HG03521 (cell line): Measurements from ENCODE around the gene CBX6.

Experiments used
- ATAC-seq: cut with Tn5 transposase; IDR thresholded peaks from one replicate; pipeline ENCODE4 v1.9.1; 2021; ENCODE audit warnings: mild to moderate bottlenecking, moderate library complexity; ENCODE audit not compliant: unreplicated experiment

Gene CBX6

GRCh38 chr22:38873469-38874411, 1.7 kb upstream of the CBX6 start:
- ATAC-seq = no peak

- ATAC-seq = no peak
These were observed 824 bp upstream of the CBX6 start for GRCh38 chr22:38872831-38873248.

GRCh38 chr22:38871360-38872171, 450 bp downstream of the CBX6 start:
- ATAC-seq = no peak

DNA sequence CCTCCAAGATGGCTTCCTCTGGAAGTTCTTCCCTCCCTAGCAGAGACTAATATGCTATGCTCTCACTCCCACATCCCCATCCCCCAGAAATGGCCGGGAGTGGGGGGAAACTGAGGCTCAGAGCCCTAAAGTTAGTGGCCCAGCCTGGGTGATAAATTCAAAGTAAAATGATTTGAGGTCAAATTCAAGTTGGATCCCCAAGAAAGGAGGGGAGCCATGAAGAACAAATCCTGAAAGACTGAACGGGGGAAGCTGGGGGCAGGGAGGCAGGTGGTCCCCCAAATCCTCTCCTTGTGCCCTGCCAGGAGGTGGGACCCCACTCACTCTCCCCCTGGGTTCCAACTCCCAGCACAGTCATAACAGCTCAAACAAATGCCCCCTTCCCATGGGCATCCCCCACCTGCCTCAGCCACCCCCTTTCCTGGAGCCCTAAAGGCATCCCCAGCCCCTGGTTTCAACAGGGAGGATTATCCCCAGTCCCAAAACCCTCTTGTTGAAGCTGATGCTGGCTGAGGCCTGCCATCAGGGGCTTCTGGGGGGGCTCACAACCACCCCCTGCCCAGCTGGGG, 1.1 kb downstream of the CBX6 start:
- no peak for ATAC-seq

DNA sequence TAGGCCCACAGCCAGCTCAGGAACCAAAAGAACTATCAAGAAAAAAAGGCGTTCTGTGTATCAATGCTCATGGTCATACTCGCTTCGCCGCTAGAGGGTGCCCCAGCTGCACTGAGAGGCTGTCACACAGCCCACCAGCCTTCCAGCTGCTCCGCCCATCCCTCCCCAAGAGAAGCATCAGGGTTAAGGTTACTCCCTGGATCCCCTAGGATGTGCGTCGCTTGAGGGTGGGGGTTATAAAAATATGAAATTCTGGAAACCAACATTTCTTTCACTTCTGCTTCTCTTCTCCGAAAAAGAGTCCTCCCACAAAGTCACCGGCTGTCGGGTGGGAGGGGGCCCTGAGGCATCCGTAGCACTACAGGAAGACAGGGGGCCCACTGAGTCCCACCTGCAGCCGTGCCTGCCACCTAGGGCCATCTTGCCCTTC, 1.7 kb downstream of the CBX6 start:
- no peak for ATAC-seq

DNA sequence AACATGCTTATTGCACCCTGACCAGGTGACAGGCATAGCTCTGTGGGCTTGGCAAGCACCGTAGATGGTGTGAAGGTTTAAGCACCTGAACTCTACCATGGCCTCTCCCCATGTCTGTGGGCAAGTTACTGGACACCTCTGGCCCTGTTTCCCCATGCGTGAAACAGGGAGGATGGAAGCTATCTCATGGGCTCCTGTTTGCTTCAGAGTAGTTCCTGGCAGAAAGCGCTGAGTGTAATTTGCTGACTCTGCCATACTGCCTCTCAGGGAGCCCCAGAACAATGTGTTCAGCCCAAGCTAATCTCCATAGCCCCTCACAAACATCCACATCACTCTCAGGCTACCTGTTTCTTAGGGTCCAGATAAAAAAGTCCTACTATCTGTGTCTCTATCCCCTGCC, 2.4 kb downstream of the CBX6 start:
- no peak for ATAC-seq

- no peak for ATAC-seq
These were observed 3.1 kb downstream of the CBX6 start for GRCh38 chr22:38868886-38869381.

- ATAC-seq = no peak
These were observed 3.7 kb downstream of the CBX6 start for GRCh38 chr22:38868286-38868721.

DNA sequence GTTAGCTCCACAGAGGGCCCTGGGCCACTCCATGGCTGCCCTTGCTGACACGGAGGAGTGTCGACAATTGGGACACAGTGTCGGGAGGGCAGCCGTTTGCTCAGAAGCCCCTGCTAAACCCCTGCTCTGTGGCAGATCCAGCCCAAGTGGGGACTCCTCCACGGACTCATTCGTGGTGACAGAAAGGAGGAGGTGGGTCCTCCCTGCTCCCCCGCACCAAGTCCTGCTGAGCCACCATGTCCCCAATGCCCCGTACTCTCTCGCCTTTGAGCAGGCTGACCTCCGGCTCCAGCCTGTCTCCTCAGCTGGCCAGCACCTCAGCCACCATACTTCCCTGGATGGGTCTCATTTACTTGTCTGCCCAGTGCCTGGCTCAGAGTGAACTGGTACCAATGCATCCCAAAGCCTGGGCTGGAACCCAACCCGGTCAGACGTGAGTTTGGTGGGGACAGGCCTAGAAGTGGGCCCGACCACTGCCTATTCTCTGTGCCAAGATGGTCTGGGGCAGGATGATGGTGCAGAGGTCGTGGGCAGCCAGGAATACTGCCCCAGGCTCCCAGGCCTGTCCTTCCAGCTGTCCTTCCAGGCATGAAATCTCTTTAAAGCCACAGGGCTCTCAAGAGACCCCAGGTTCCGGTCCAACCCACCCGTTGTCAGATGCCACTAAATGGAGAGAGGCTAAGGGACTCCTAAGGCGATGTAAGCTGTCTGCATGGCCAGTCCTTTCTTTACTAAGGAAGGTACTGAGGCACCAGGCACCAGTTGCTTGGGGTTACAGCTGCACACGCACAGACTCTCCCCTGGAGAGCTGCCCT, 4.3 kb downstream of the CBX6 start:
- no peak for ATAC-seq

GRCh38 chr22:38867124-38867455, 4.9 kb downstream of the CBX6 start:
- ATAC-seq = no peak

GRCh38 chr22:38866399-38867123, 5.5 kb downstream of the CBX6 start:
- ATAC-seq = no peak

DNA sequence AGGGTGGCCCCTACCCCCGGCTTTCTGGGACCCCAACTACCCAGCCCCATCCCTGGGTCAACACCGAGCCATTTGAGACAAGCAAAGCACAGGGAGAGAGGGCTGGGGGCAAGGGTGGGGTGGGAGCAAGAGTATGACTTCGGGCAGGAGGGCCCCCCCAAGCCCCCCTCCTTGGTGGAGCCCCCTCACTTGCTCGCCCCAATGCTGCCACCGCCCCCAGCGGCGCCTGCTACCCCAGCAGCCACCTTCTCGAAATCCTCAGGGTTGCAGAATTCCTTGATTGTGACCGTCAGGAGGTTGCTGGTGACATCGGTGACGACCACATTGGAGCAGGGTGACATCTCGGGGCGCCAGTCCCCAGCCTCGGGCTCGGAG, 6.0 kb downstream of the CBX6 start:
- ATAC-seq = no peak

- ATAC-seq = no peak
These were observed 6.6 kb downstream of the CBX6 start for GRCh38 chr22:38865201-38866023.

DNA sequence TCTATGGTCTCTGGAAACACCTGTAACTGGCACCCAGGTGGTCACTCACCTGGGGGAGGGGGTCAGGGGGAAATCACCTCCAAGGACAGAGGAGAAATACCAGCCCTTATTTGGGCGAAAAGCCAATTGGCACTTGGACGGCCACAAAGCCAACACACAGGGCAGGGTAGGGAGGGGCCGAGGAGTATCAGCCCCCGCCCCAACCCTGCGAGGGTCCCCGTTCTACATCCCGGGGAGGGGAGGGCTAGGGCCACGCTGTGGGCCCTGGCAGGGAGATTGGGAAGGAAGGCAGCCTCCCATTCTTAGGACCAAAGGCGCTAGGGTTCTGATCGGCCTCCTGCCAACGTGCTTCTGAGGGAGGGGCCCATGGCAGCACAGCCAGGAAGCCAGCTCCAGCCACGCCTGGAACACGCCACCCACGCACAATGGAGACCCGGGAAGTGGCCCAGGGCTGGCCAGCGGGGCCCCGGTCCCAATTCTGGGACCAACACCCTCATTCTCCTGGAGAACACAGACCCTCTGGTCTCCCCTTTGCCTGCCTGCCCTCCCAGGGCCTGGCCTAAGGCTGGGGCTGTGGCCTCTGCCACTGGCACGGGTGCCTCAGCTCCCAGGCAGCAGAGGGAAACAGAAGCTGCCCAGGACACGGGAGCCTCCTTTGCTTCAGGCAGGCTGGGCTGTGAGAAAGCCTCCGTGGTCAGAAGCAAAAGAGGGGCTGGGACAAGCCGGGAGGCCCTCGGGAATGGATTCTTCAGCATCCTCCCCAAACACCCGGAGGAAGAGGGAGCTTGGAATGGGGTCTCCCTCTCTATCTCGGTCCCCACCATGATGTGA, 7.4 kb downstream of the CBX6 start:
- ATAC-seq = no peak

DNA sequence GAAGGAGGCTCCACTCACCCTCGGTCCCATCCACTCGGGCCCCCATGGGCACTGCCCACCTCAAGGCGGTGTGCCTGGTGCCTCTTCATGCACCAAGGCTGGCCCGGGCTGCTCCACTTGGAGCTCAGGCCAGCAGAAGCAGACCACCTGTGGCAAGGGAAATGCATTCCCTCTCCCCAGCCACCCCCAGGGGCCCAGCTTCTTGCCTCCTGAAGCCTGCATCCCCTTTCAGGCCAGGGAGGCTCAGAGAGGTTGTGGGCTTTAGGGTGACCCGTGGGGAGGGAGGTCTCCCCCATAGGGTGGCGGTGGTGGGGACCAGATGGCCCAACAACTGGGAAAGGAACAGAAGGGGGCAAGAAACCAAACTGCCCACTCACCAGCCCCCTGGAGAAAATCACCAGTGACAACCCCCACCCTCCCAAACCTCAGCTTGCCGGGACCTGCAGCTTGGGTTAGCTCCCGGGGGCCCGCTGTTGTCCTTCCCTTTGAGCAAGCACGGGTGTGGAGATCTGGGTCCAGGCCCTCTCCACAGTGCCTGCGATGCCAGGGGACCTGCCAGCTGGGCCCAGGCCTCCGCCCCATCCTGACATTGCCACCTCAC, 8.4 kb downstream of the CBX6 start:
- no peak for ATAC-seq

DNA sequence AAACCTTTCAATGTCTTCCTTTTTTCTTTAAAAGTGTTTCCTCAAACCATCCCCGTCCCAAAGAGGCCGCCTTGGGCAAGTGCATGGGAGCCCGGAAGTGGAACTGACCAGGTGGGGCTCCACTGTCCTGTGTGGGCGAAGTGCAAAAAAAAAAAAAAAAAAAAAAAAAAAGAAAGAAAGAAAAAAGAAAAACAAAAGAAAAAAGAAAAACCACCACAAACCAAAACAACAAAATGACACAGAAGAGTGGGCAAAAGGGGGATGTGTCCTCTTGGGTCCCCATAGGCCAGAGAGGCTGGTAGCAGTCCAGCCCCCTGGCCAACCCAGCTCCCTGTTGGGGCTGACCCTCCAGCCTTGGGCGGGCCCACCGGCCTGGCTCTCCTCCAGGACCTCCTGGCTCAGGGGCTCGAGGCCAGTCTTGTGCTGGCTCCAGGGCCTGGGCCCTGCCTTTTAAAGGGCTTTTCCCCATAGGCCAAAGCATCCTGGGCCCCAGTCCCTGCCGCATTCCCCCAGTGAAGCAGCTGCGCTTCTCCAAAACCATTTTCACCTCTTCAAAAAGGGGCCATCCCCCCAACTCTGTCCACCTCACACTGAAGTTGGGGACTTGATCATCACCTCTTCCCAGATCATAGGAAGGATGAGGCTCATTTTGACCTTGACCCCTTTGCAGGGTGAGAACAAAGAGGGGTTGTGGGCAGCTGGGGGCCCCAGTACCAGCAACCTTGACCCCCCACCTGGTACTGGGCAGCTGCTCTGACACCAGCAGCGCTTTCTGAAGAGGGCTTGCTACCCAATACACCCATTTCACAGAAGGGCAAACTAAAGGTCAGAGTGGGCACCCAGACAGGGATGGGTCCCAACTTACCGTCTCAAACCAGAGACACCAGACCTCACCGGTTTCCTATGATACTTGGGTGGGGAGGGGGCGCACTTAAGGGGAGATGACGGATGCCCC, 9.4 kb downstream of the CBX6 start:
- ATAC-seq = no peak

DNA sequence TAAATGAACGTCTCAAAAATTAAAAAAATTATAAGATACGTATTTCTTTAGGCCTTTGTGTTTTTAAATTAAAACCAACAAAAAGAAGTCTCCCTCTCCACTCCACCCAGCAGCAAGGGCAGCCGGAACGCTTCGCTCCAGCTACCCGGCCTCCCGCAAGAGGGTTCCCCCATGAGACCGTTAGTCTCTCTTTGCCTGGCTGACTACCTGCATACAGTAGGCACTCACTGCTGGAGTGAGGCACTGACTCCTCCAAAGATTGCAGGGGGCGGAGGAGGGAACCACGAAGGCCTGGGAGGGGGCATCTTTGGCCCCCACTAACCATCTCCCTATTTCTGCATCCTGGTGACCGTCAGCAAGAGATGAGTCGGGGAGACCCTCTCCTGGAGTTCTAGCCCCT, 10.1 kb downstream of the CBX6 start:
- ATAC-seq = no peak
